ENCODE measurements around the gene LYPD6.

DNA sequence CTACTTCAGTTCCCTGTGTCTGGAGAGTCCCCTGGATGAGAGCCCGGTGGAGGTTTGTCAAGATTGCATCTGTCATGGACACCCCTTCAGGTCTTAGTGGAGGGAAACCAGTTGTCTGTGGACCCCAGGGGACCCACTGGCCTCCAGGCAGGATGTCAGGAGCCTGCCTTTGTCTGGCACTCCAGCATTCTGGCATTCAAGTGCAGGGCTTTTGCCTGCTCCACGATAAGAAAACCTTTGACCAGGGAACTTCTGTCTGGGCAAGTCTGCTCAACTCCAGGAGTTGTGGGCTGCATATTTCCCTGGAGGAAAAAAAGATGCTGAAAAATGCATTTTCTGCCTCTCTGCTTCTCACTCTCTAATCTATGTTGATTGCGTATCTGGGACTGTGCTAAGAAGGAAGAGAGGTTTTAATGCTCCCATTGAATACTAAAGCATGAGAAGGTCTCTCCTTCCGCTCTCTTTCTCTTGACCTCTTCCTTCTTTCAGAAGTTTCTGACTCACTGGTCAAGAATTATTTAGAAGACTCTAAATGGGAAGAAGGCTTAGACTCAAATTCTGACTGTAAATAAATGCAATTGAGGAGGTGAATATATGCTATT is 152.7 kb downstream of the LYPD6 start:
- no peak for TF ChIP-seq EZH2phosphoT487 (IDR thresholded peaks at IDR 0.05; ENCODE audit: insufficient read depth, low read depth)
- TF ChIP-seq EZH2 (IDR thresholded peaks at IDR 0.05; ENCODE audit: insufficient read depth, poor library complexity, severe bottlenecking): no peak

Measured in GM23248 (cell line).